Upper lobe of right lung (tissue), 1 donor: ENCODE data around the gene WDR7. TPM values are rescaled to one million over a fixed set of nuclear protein-coding genes. Genes with fewer than 3 reads are reported as not detected.

Experiments
- ATAC-seq: fragments of 200-7000 bp; cut with Tn5 transposase; one replicate; pipeline ENCODE4 v1.9.1; 2020; ENCODE audit warnings: mild to moderate bottlenecking, moderate library complexity
- DNase-seq: peaks from one replicate; pipeline ENCODE4 v3.0.0-alpha.2; 2020
- H3K27ac ChIP-seq: fragments of 200-600 bp; one replicate; pipeline ENCODE4 v1.8.0; 2022
- H3K27me3 ChIP-seq: fragments of 200-600 bp; one replicate; pipeline ENCODE4 v1.8.0; 2022; ENCODE audit warnings: mild to moderate bottlenecking
- H3K36me3 ChIP-seq: fragments of 200-600 bp; one replicate; pipeline ENCODE4 v1.8.0; 2022
- H3K4me1 ChIP-seq: fragments of 200-600 bp; one replicate; pipeline ENCODE4 v1.8.0; 2022
- H3K4me3 ChIP-seq: fragments of 200-600 bp; one replicate; pipeline ENCODE4 v1.8.0; 2022; ENCODE audit warnings: mild to moderate bottlenecking
- H3K9me3 ChIP-seq: fragments of 200-600 bp; one replicate; pipeline ENCODE4 v1.8.0; 2022
- intact Hi-C: fragments of 100-400 bp; cut with DNase I; formaldehyde crosslinking; loops from one replicate; pipeline ENCODE4 v1.11.0; 2022
- total RNA-seq: library from RNA; stranded (reverse); fragmentation: NEBNext Ultra II Directional; extraction: Animal tissue kit (Norgen Biotek cat#: 25700); gene quantifications from one replicate; pipeline ENCODE4 v1.2.1, GENCODE V29; 2021
- TF ChIP-seq, protein P1 (sequence below): fragments of 200-600 bp; IDR thresholded peaks from one replicate; pipeline ENCODE4 v1.8.0; 2022; ENCODE audit warnings: antibody characterized with exemption
- donor health status: DM: no; HTN: yes; CAD: no; lungs with severe emphysema.

The WDR7 gene
- total RNA-seq, 1 donor from 2014 or later, result 30.7 TPM

DNA sequence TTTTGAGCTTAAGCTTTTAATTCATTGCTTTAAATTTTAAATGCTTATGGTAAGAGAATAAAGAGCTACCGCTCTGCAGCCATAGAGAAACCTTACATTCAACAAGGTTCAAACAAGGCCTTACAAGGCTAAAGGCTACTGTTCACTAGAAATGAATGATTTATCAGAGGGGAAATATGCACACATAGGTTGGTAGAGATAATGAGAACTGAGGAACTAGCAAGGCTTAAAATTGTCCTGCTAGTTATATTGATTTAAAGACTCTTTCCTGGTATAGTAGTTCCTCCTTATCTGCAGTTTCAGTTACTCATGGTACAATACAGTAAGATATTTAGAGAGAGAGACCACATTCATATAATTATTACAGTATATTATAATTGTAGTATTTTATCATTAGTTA lies 193.4 kb downstream of the WDR7 start:
- intact Hi-C loops, result no loop called here
- no peak overlapping the region for H3K27ac ChIP-seq
- H3K36me3 ChIP-seq, result no peaks in the 10 kb centered on the region
- TF ChIP-seq, protein P1, sequence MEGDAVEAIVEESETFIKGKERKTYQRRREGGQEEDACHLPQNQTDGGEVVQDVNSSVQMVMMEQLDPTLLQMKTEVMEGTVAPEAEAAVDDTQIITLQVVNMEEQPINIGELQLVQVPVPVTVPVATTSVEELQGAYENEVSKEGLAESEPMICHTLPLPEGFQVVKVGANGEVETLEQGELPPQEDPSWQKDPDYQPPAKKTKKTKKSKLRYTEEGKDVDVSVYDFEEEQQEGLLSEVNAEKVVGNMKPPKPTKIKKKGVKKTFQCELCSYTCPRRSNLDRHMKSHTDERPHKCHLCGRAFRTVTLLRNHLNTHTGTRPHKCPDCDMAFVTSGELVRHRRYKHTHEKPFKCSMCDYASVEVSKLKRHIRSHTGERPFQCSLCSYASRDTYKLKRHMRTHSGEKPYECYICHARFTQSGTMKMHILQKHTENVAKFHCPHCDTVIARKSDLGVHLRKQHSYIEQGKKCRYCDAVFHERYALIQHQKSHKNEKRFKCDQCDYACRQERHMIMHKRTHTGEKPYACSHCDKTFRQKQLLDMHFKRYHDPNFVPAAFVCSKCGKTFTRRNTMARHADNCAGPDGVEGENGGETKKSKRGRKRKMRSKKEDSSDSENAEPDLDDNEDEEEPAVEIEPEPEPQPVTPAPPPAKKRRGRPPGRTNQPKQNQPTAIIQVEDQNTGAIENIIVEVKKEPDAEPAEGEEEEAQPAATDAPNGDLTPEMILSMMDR, result no peak
- ATAC-seq (no peak), DNase-seq (no peak)
- no peaks in the 10 kb centered on the region for H3K27me3 ChIP-seq
- no peaks in the 10 kb centered on the region for H3K4me1 ChIP-seq
- H3K9me3 ChIP-seq, result no peaks in the 10 kb centered on the region
- no peak overlapping the region for H3K4me3 ChIP-seq

DNA sequence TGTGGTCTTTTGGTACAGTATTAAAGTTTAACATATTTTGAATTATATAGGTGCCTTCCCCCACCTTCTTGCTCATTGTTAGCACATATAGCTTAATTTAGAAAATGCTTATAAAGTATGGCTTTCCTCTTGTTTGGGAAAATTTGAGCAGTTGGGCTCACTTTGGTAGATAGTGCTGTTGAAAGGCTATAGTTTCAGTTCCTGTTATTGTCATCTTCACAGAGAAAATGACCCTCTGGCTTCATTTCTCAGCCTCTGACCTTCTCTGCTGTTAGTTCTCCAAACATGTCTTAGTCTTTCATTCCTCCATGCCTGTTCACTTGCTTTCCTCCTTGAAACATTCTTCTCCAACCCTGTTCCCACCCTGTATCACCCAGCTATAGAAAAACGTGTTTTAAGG lies 200.6 kb downstream of the WDR7 start:
- no peak for DNase-seq
- peak; percentile 49 for ATAC-seq
- H3K4me3 ChIP-seq, result no peak overlapping the region
- TF ChIP-seq, protein P1, result no peak
- H3K36me3 ChIP-seq, result no peaks in the 10 kb centered on the region
- H3K4me1 ChIP-seq, result no peaks in the 10 kb centered on the region
- intact Hi-C loops, result no loop called here
- no peaks in the 10 kb centered on the region for H3K9me3 ChIP-seq
- no peaks in the 10 kb centered on the region for H3K27me3 ChIP-seq
- no peak overlapping the region for H3K27ac ChIP-seq

DNA sequence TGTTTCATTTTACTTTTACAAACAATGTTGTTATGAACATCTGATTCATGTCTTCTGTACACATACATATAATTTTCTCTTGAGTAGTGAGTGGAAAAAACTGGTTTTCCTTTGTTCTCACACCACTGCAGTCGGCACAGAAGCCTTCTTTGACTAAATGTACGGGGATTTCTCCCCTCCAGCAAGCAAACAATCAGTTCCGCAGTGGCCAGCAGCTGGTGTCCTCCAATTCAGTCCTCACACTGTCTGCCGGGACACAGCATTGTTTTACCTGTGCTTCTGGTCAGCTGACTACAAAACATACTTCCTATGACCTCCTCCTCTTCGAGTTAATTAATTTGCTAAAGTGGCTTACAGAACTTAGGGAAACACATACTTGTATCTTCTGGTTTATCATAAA lies 202.8 kb downstream of the WDR7 start:
- no peak overlapping the region for H3K4me3 ChIP-seq
- ATAC-seq (no peak), DNase-seq (no peak)
- H3K9me3 ChIP-seq, result no peaks in the 10 kb centered on the region
- H3K4me1 ChIP-seq, result no peaks in the 10 kb centered on the region
- no peaks in the 10 kb centered on the region for H3K27me3 ChIP-seq
- intact Hi-C loops, result no loop called here
- H3K36me3 ChIP-seq, result no peaks in the 10 kb centered on the region
- H3K27ac ChIP-seq, result no peak overlapping the region
- TF ChIP-seq, protein P1, result no peak

GRCh38 chr18:56861244-56861643 lies 210.1 kb downstream of the WDR7 start:
- DNase-seq (no peak), ATAC-seq (no peak)
- intact Hi-C loops, result no loop called here
- no peaks in the 10 kb centered on the region for H3K36me3 ChIP-seq
- H3K27ac ChIP-seq, result no peak overlapping the region
- H3K4me1 ChIP-seq, result no peaks in the 10 kb centered on the region
- H3K27me3 ChIP-seq, result no peaks in the 10 kb centered on the region
- H3K4me3 ChIP-seq, result no peak overlapping the region
- no peaks in the 10 kb centered on the region for H3K9me3 ChIP-seq
- TF ChIP-seq, protein P1, result no peak

- Histone ChIP-seq H3K4me3 (no peak overlapping the region), H3K27me3 (no peaks in the 10 kb centered on the region), H3K36me3 (no peaks in the 10 kb centered on the region), H3K27ac (no peak overlapping the region), H3K4me1 (no peaks in the 10 kb centered on the region), H3K9me3 (no peaks in the 10 kb centered on the region)
- DNase-seq, result no peak
- TF ChIP-seq, protein P1, result peak; percentile 63
- ATAC-seq, result peak; percentile 78
- intact Hi-C loops, result no loop called here
These were observed 218.1 kb downstream of the WDR7 start for GRCh38 chr18:56869189-56869777.

GRCh38 chr18:56870982-56871381 lies 219.8 kb downstream of the WDR7 start:
- ATAC-seq (no peak), DNase-seq (no peak)
- no peak overlapping the region for H3K27ac ChIP-seq
- H3K27me3 ChIP-seq, result no peaks in the 10 kb centered on the region
- no peaks in the 10 kb centered on the region for H3K4me1 ChIP-seq
- no peaks in the 10 kb centered on the region for H3K36me3 ChIP-seq
- TF ChIP-seq, protein P1, result no peak
- intact Hi-C loops, result no loop called here
- no peaks in the 10 kb centered on the region for H3K9me3 ChIP-seq
- H3K4me3 ChIP-seq, result no peak overlapping the region
